Mesendoderm (in vitro differentiated cells): Measurements from ENCODE around the gene RASAL1.

ENCODE experiments used
- DNase-seq: peaks from one replicate; pipeline ENCODE4 v3.0.0; 2013
- H2AK5ac ChIP-seq: 2 replicates; pipeline ENCODE4 v1.6.1; 2013; ENCODE audit warnings: low read length, inconsistent platforms
- H2BK120ac ChIP-seq: 2 replicates; pipeline ENCODE4 v1.6.1; 2013; ENCODE audit warnings: low read depth, mild to moderate bottlenecking, low read length, moderate library complexity, mixed read lengths
- H2BK15ac ChIP-seq: replicated peaks from 2 replicates; pipeline ENCODE4 v1.6.1; 2013; ENCODE audit warnings: low read depth, mild to moderate bottlenecking, moderate library complexity
- H2BK5ac ChIP-seq: 2 replicates; pipeline ENCODE4 v1.6.1; 2013; ENCODE audit warnings: low read length, inconsistent platforms
- H3K18ac ChIP-seq: 2 replicates; pipeline ENCODE4 v1.6.1; 2013; ENCODE audit warnings: mild to moderate bottlenecking, low read length, mixed read lengths
- H3K23ac ChIP-seq: one replicate; pipeline ENCODE4 v1.6.1; 2013; ENCODE audit warnings: low read length
- H3K27ac ChIP-seq: 2 replicates; pipeline ENCODE4 v1.5.1; 2013; ENCODE audit warnings: low read depth, mild to moderate bottlenecking, inconsistent platforms, low read length, moderate library complexity
- H3K27me3 ChIP-seq: 2 replicates; pipeline ENCODE4 v1.6.1; 2013; ENCODE audit warnings: low read length, control low read depth, mild to moderate bottlenecking, inconsistent platforms; ENCODE audit not compliant: insufficient read depth, poor library complexity
- H3K36me3 ChIP-seq: 2 replicates; pipeline ENCODE4 v1.6.1; 2013; ENCODE audit warnings: low read length, inconsistent platforms; ENCODE audit not compliant: control insufficient read depth, insufficient read depth
- H3K4ac ChIP-seq: one replicate; pipeline ENCODE4 v1.6.1; 2013; ENCODE audit warnings: low read depth, mild to moderate bottlenecking, low read length, moderate library complexity
- H3K4me1 ChIP-seq: 2 replicates; pipeline ENCODE4 v1.6.1; 2013; ENCODE audit warnings: low read depth, low read length, inconsistent platforms; ENCODE audit not compliant: control insufficient read depth
- H3K4me2 ChIP-seq: 2 replicates; pipeline ENCODE4 v1.6.1; 2013; ENCODE audit warnings: low read length
- H3K4me3 ChIP-seq: 2 replicates; pipeline ENCODE4 v1.5.1; 2013; ENCODE audit warnings: mild to moderate bottlenecking, low read length
- H3K56ac ChIP-seq: one replicate; pipeline ENCODE4 v1.6.1; 2013; ENCODE audit warnings: low read length
- H3K79me1 ChIP-seq: 2 replicates; pipeline ENCODE4 v1.6.1; 2013; ENCODE audit warnings: low read length, inconsistent platforms
- H3K79me2 ChIP-seq: 2 replicates; pipeline ENCODE4 v1.6.1; 2013; ENCODE audit warnings: mild to moderate bottlenecking, low read length; ENCODE audit not compliant: control insufficient read depth, insufficient read depth
- H3K9ac ChIP-seq: 2 replicates; pipeline ENCODE4 v1.6.1; 2013; ENCODE audit warnings: low read length, inconsistent platforms
- H4K5ac ChIP-seq: one replicate; pipeline ENCODE4 v1.6.1; 2013; ENCODE audit warnings: low read length
- H4K8ac ChIP-seq: one replicate; pipeline ENCODE4 v1.6.1; 2013; ENCODE audit warnings: low read depth, mild to moderate bottlenecking, control low read depth, low read length, moderate library complexity
- WGBS: extraction: QIAGEN DNeasy Blood & Tissue Kit; methylation state at CpG from one replicate; pipeline ENCODE4 v1.1.7; 2013; ENCODE audit warnings: low lambda C conversion rate, missing lambda C conversion rate; ENCODE audit not compliant: insufficient coverage; ENCODE audit errors: extremely low coverage; 5-methylcytosine and 5-hydroxymethylcytosine counted together

The RASAL1 gene

GRCh38 chr12:113070117-113070906, 65.2 kb downstream of the RASAL1 start:
- Histone ChIP-seq H3K18ac (no peak overlapping the region), H4K5ac (no peak overlapping the region)
- WGBS = no CpG with 5 or more reads among the region's 15 CpGs

GRCh38 chr12:113069751-113070116, 65.8 kb downstream of the RASAL1 start:
- WGBS = no CpG with 5 or more reads among the region's 6 CpGs
- no peak overlapping the region for H2BK5ac ChIP-seq
- no peak overlapping the region for H2BK120ac ChIP-seq
- H3K4me2 ChIP-seq = no peak overlapping the region
- no peak for DNase-seq
- H4K8ac ChIP-seq = no peak overlapping the region
- H3K27me3 ChIP-seq = no peaks in the 10 kb centered on the region
- no peaks in the 10 kb centered on the region for H3K79me1 ChIP-seq
- no peaks in the 10 kb centered on the region for H3K4me1 ChIP-seq
- H2AK5ac ChIP-seq = no peak overlapping the region
- H3K4me3 ChIP-seq = no peak overlapping the region
- no peak overlapping the region for H3K27ac ChIP-seq
- no peak overlapping the region for H2BK15ac ChIP-seq
- H3K9ac ChIP-seq = no peak overlapping the region
- H3K4ac ChIP-seq = no peak overlapping the region
- H3K18ac ChIP-seq = no peak overlapping the region
- no peak overlapping the region for H3K23ac ChIP-seq
- no peaks in the 10 kb centered on the region for H3K79me2 ChIP-seq
- H3K36me3 ChIP-seq = no peaks in the 10 kb centered on the region
- H3K56ac ChIP-seq = no peak overlapping the region
- no peak overlapping the region for H4K5ac ChIP-seq

More at GRCh38 chr12:113070117-113070906, 65.2 kb downstream of the RASAL1 start:
- Histone ChIP-seq H2BK5ac (no peak overlapping the region), H3K79me2 (no peaks in the 10 kb centered on the region), H2BK120ac (no peak overlapping the region), H3K79me1 (no peaks in the 10 kb centered on the region), H3K4me3 (no peak overlapping the region), H3K27me3 (no peaks in the 10 kb centered on the region), H3K36me3 (no peaks in the 10 kb centered on the region), H2BK15ac (no peak overlapping the region), H3K4me1 (no peaks in the 10 kb centered on the region), H3K23ac (no peak overlapping the region), H2AK5ac (no peak overlapping the region), H3K9ac (no peak overlapping the region), H3K27ac (no peak overlapping the region), H3K4ac (no peak overlapping the region), H4K8ac (no peak overlapping the region), H3K4me2 (no peak overlapping the region), H3K56ac (no peak overlapping the region)
- DNase-seq = no peak

DNA sequence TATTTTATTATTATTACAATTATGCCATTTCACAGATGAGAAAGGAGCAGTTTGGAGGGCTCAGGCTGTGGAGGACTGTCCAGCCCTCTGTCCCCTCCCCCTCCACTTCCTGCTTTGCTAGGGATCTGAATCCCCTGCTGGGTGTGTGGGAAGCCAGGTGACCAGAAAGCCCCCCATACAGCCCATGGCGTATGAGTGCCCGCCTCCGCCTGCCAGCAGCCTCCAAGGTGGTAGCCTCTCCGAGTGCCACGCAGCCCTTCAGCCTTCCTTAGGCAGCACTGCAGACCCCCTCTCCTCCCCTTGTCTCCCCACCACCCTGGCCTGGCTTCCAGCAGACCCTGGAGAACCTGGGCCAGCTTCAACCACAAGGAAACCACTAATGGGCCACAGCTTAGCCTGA, 66.4 kb downstream of the RASAL1 start:
- no peak overlapping the region for H3K4ac ChIP-seq
- H3K79me2 ChIP-seq = no peaks in the 10 kb centered on the region
- no peak overlapping the region for H3K27ac ChIP-seq
- H4K8ac ChIP-seq = no peak overlapping the region
- WGBS = no CpG with 5 or more reads among the region's 5 CpGs
- no peak overlapping the region for H2BK120ac ChIP-seq
- H2AK5ac ChIP-seq = no peak overlapping the region
- no peak overlapping the region for H3K18ac ChIP-seq
- H3K79me1 ChIP-seq = no peaks in the 10 kb centered on the region
- H3K4me3 ChIP-seq = no peak overlapping the region
- H3K23ac ChIP-seq = no peak overlapping the region
- H2BK5ac ChIP-seq = no peak overlapping the region
- H3K4me2 ChIP-seq = no peak overlapping the region
- H3K56ac ChIP-seq = no peak overlapping the region
- no peak overlapping the region for H2BK15ac ChIP-seq
- no peaks in the 10 kb centered on the region for H3K36me3 ChIP-seq
- DNase-seq = no peak
- H3K4me1 ChIP-seq = no peaks in the 10 kb centered on the region
- H3K27me3 ChIP-seq = no peaks in the 10 kb centered on the region
- H4K5ac ChIP-seq = no peak overlapping the region
- no peak overlapping the region for H3K9ac ChIP-seq

- no CpG with 5 or more reads among the region's 10 CpGs for WGBS
Measured at GRCh38 chr12:113067987-113068935, 67.3 kb downstream of the RASAL1 start.

DNA sequence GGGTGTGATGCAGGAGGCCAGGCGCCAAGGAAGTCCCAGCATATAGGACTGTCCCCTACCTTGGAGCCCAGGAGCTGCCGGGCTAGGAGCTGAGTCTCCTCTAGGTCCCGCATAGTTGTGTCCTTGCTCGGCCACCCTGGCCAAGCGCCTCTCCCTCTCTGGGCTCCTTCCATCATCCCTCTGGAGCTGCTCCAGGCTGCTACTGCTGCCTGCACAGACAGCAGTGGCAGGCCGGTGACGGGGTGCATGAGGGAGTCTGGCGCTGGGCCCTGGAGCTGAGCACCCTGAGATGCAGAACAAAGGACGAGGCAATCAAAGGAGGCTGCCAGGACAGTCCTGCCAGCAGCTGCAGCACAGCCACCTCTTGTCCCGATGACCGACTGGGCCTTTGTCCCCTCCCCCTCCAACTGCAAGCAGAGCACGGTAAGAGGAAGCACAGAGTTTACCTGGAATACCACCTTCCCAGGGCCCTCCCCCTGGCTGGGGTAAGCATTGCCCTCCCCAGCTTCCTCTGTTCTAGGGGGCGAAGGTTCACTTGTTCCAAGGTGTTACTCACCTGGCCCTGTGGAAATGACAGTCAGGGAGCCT, 68.7 kb downstream of the RASAL1 start:
- H3K4me1 ChIP-seq = no peaks in the 10 kb centered on the region
- H3K27ac ChIP-seq = no peak overlapping the region
- no CpG with 5 or more reads among the region's 13 CpGs for WGBS
- H3K4me2 ChIP-seq = no peak overlapping the region
- H2BK15ac ChIP-seq = no peak overlapping the region
- H3K4ac ChIP-seq = no peak overlapping the region
- no peak overlapping the region for H2BK5ac ChIP-seq
- H3K23ac ChIP-seq = no peak overlapping the region
- H3K79me2 ChIP-seq = no peaks in the 10 kb centered on the region
- H3K4me3 ChIP-seq = no peak overlapping the region
- H3K27me3 ChIP-seq = no peaks in the 10 kb centered on the region
- no peak overlapping the region for H2BK120ac ChIP-seq
- H3K79me1 ChIP-seq = no peaks in the 10 kb centered on the region
- no peak for DNase-seq
- no peaks in the 10 kb centered on the region for H3K36me3 ChIP-seq
- H2AK5ac ChIP-seq = no peak overlapping the region
- H4K5ac ChIP-seq = no peak overlapping the region
- H3K18ac ChIP-seq = no peak overlapping the region
- no peak overlapping the region for H3K9ac ChIP-seq
- no peak overlapping the region for H4K8ac ChIP-seq
- H3K56ac ChIP-seq = no peak overlapping the region

More at GRCh38 chr12:113067987-113068935, 67.3 kb downstream of the RASAL1 start:
- no peak overlapping the region for H2BK5ac ChIP-seq
- no peaks in the 10 kb centered on the region for H3K36me3 ChIP-seq
- no peak overlapping the region for H3K9ac ChIP-seq
- no peak overlapping the region for H2BK120ac ChIP-seq
- H3K79me1 ChIP-seq = no peaks in the 10 kb centered on the region
- no peak overlapping the region for H3K4me3 ChIP-seq
- no peak overlapping the region for H3K56ac ChIP-seq
- H3K4me2 ChIP-seq = no peak overlapping the region
- DNase-seq = no peak
- H3K18ac ChIP-seq = no peak overlapping the region
- no peak overlapping the region for H3K4ac ChIP-seq
- no peak overlapping the region for H2BK15ac ChIP-seq
- H2AK5ac ChIP-seq = no peak overlapping the region
- H4K5ac ChIP-seq = no peak overlapping the region
- no peak overlapping the region for H3K27ac ChIP-seq
- H3K79me2 ChIP-seq = no peaks in the 10 kb centered on the region
- H3K23ac ChIP-seq = no peak overlapping the region
- H4K8ac ChIP-seq = no peak overlapping the region
- H3K4me1 ChIP-seq = no peaks in the 10 kb centered on the region
- H3K27me3 ChIP-seq = no peaks in the 10 kb centered on the region
